ENCODE measurements around the gene TPCN2. TPM values are rescaled to one million over a fixed set of nuclear protein-coding genes. Genes with fewer than 3 reads are reported as not detected.

The TPCN2 gene
- total RNA-seq, 1 donor from 2014 or later = 36.2 TPM

DNA sequence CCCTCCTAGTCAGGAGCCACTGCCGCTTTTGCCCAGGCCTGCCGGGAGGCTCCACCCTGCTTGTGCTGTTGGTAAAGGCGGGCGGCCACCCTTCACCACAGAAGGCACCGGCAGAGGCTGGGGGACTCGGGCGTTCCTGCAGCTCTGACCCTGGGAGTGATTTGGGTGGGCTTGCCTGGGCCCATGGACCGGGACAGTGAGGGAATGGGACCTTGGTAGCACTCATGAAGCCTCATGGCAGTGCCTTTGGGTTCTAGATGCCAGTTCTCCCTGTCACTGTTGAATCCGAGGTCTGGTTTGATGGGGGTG lies 4.4 kb downstream of the TPCN2 start:
- no peak for DNase-seq (ENCODE audit: low spot score)
- no peak for ATAC-seq
- intact Hi-C loops (cut with DNase I) = loop anchor here (10.0 kb wide), 1 partner anchor 148 kb away; the partner anchor contains the start of genes IGHMBP2 and MRPL21

DNA sequence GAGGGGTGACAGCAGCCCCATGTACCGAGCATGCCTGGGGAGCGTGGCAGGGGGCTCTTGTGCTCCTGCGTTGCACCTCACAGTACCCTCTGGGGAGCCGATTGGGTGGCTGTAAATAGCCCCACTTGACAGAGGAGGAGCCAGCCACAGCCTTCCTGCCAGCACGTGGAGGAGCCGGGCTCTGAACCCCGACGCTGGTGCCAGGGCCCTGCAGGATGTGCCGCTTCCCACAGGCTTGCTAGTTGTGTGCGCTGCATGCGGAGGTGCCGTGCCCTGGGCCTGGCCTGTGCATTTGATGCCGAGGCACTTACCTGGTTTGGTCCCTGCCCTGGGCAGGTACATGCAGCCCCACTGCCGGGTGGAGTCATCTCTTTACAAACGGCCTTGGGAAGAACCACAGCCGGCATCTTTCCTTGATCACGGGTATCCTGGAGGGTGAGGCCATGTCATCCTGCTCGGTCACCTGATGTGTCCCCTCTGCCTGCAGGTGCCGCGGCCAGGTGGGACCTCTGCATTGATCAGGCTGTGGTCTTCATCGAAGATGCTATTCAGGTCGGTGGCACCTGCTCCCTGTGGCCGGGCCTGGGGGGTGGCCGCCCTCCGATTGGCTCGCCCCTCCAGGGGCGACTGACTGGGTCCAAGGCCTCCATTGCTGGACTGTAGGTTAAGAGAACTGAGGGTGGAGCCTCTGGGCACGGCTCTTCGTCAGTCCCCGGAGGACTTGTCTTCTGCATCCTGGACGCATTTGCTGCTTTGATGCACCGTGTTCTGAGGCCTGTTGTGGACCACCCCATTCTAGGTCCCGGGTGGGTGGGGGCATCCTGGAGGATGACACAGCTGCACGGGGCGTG lies 5.0 kb downstream of the TPCN2 start:
- no peak for ATAC-seq
- DNase-seq (ENCODE audit: low spot score) = no peak
- intact Hi-C loops (cut with DNase I) = loop anchor here (10.0 kb wide), 1 partner anchor 149 kb away; the partner anchor contains the start of genes IGHMBP2 and MRPL21

DNA sequence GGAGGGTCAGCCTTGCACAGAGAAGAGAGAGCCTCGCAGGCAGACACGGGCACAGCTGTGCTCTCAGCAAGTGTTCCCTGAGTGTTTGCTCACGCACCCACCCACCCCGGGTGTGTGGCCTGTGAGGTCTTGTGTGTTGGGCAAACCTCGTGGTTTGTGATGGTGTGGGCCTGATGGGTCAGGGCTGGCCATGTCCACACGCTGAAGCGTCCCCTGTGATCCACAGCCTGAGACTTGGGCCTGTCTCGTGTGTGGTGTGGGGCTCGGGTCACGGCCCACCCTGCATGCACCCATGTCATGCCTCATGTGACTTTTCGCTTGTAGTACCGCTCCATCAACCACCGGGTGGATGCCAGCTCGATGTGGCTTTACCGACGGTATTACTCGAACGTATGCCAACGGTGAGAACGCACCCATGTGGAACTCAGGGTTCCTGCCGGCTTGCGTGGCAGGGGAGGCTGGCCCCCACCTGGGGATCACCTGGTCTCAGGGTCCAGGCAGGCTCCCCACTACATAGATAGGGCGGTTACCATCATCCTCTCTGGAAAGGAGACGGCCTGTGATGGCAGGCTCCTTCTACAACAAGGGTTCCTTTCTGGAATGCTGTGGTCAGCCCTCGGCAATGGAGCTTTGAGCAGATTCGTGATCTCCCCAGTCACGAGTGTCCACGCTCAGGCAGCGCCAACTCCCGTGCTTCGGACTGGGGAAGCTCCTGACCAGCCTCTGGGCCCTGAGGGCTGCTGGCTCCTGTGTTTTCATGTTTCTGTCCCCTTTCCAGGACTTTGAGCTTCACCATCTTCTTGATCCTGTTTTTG lies 5.9 kb downstream of the TPCN2 start:
- no peak for ATAC-seq
- DNase-seq (ENCODE audit: low spot score) = no peak
- intact Hi-C loops (cut with DNase I) = loop anchor here (10.0 kb wide), 1 partner anchor 150 kb away; the partner anchor contains the start of genes IGHMBP2 and MRPL21

DNA sequence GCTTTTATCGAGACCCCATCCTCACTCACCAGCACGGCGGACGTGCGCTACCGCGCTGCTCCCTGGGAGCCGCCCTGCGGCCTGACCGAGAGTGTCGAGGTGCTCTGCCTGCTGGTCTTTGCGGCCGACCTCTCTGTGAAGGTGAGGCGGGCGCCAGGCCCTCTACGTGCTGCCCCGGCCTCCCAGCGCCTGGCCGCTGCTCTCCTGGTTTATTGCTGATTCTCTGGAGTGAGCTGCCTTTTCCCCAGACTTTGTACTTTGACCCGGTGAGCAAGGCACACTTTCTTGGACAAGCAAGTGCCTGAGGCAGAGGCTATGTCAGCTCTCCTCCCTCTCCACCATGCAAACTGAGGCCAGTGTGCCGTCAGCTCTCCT lies 6.5 kb downstream of the TPCN2 start:
- DNase-seq (ENCODE audit: low spot score) (no peak), ATAC-seq (no peak)
- intact Hi-C loops (cut with DNase I) = loop anchor here (10.0 kb wide), 1 partner anchor 150 kb away; the partner anchor contains the start of genes IGHMBP2 and MRPL21

DNA sequence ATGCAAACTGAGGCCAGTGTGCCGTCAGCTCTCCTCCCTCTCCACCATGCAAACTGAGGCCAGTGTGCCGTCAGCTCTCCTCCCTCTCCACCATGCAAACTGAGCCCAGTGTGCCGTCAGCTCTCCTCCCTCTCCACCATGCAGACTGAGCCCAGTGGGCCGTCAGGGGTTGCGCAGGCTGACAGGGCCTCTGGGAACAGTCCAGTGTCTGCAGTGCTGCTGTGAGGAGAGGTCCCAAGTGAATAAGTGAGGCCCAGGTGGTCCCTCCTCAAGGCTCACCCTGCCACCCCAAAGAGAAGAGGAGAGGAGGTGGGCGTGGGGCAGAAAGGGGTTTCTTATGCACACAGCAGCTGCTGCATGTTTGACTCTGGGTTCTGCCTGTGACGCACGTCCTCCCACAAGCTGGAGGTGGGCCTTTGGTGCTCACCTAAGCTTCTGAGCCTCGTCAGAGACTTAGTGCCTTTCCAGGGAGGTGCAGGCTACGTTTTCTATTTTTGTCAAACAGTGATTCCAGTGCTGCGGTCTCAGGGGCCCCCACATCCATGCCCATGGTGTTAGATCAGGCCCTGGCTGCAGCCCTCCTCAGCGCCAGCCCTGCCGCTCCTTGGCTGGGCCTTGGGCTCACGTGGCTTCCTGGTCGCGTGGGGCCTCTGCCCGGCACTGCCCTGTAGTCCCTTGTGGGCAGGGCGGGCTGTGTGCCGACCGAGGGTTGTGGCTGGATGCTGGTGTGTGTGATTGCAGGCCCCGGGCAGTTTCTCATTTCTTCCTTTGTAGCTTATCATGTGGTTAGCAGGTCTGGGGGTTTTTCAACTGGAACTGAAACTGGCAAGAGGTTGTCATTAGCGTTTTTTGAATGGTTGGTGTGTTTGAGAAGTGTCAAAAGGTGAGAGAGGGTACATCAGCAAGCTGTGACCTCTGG lies 7.1 kb downstream of the TPCN2 start:
- ATAC-seq = peak; percentile 67
- DNase-seq (ENCODE audit: low spot score) = no peak
- intact Hi-C loops (cut with DNase I) = loop anchor here (10.0 kb wide), 1 partner anchor 151 kb away; the partner anchor contains the start of genes IGHMBP2 and MRPL21

DNA sequence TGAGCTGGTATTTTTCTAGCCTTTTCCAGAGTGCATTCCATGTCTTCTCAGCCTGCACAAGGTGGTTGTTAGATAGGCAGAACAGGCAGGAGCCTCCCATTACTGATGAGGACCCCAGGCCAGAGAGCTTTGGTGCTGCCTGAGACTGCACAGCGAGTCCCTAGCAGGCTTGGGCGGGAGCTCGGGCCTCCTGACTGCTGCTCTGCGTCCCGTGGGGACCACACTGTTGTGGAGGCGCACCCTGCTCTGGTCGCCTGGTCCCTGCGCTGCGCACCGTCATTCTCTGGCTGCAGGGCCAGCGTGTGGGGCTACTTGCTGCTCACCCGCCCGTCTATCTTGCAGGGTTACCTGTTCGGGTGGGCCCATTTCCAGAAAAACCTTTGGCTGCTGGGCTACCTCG lies 8.5 kb downstream of the TPCN2 start:
- ATAC-seq (no peak), DNase-seq (ENCODE audit: low spot score) (no peak)
- intact Hi-C loops (cut with DNase I) = loop anchor here (10.0 kb wide), 1 partner anchor 152 kb away; the partner anchor contains the start of genes IGHMBP2 and MRPL21

DNA sequence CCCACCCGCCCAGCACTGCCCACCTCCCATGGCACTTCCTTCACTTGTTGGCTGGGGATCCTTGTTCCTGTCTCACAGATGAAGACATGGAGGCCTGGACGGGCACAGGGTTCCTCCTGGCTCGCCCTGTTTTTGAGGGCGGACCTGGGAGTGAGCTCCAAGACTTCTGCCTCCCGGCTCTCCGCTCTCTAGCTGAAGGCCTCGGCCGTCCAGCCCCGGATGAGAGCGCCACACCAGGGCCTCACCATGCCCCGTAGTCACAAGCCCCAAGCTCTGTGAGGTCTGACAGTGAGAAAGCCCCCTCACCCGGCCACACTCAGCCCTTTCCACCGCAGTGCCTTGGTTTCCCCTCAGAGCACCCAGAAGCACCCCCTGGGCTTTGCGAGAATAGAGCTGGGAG lies 9.1 kb downstream of the TPCN2 start:
- intact Hi-C loops (cut with DNase I) = loop anchor here (10.0 kb wide), 1 partner anchor 153 kb away; the partner anchor contains the start of genes IGHMBP2 and MRPL21

DNA sequence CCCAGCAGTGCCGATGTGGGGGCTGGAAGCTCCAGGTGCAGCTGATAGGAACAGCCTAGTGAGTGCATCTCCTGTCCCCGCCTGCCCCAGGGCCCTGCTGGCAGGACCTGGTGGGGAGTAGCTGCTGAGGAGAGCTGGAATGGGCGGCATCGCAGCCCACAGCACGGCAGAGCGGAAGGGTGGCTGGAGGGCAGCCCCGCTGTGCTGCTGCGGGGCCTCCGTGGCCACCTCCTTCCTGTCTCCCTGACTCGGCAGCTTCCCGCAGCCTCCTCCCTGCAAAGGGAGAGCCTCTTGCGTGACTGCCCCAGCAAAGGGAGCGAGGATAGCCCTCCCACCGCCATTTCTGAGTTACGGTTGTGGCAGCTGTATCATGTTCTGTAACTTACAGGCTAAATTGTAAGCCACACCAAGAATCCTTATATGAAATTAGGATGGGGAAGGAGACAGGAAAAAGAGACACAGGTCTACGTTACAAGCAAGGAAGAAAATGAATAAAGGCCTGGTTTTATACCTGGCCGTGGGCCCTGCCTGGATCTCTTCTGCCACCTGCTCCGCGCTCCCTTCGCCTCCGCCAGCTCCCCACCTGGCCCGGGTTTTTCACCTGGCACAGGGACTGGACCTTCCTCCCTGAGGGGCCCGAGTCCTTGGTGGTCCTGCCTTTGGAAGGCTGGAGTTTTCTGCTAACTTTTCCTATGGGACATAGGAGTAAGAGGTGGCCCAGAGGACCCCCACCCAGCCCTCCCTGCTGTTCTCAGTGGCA lies 10.0 kb downstream of the TPCN2 start:
- ATAC-seq = no peak
- intact Hi-C loops (cut with DNase I) = loop anchor here (10.0 kb wide), 1 partner anchor 154 kb away; the partner anchor contains the start of genes IGHMBP2 and MRPL21

More for the DNA sequence above, 9.1 kb downstream of the TPCN2 start:
- DNase-seq (ENCODE audit: low spot score) (no peak), ATAC-seq (no peak)

DNA sequence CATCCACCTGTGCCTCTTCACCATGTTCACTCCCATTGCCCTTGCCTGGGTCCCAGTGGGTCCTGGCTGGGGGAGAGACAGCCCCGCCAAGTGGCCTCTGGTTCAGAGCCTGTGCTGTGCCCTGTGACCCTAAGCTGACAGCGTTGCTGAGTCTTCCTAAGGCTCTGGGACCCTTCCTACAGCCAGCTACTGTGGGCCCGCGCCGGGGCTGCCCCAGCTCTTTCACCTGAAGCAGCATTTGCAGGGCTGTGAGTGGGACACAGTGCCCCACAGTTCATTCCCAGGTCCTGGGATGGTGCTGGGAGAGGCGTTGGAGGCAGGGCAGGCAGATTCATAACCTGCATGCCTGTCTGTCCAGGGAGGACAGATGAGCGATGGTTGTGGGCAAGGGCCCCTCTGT lies 10.7 kb downstream of the TPCN2 start:
- DNase-seq (ENCODE audit: low spot score) = no peak
- ATAC-seq = no peak
- intact Hi-C loops (cut with DNase I) = loop anchor here (10.0 kb wide), 1 partner anchor 155 kb away; the partner anchor contains the start of genes IGHMBP2 and MRPL21

More for the DNA sequence above, 10.0 kb downstream of the TPCN2 start:
- no peak for DNase-seq (ENCODE audit: low spot score)

DNA sequence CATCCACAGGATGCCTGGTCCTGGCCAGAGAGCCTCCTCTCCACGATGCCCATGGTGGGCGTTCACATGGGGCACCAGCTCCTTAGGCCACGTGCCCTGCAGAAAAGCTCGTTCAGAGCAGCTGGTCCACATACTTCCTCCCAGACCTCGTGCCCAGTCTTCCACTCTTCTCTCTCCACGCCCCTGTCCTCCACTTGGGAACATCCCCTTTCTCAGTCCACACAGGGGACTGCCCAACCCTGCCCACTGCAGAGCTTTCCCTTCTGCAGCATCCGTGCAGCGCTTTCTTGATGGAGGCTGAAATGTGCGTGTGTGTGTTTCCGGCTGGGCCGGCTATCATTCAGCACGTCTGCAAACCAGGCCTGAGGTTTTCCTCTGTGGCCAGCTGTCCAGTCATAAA lies 11.3 kb downstream of the TPCN2 start:
- no peak for DNase-seq (ENCODE audit: low spot score)
- intact Hi-C loops (cut with DNase I) = loop anchor here (10.0 kb wide), 1 partner anchor 155 kb away; the partner anchor contains the start of genes IGHMBP2 and MRPL21
- no peak for ATAC-seq

DNA sequence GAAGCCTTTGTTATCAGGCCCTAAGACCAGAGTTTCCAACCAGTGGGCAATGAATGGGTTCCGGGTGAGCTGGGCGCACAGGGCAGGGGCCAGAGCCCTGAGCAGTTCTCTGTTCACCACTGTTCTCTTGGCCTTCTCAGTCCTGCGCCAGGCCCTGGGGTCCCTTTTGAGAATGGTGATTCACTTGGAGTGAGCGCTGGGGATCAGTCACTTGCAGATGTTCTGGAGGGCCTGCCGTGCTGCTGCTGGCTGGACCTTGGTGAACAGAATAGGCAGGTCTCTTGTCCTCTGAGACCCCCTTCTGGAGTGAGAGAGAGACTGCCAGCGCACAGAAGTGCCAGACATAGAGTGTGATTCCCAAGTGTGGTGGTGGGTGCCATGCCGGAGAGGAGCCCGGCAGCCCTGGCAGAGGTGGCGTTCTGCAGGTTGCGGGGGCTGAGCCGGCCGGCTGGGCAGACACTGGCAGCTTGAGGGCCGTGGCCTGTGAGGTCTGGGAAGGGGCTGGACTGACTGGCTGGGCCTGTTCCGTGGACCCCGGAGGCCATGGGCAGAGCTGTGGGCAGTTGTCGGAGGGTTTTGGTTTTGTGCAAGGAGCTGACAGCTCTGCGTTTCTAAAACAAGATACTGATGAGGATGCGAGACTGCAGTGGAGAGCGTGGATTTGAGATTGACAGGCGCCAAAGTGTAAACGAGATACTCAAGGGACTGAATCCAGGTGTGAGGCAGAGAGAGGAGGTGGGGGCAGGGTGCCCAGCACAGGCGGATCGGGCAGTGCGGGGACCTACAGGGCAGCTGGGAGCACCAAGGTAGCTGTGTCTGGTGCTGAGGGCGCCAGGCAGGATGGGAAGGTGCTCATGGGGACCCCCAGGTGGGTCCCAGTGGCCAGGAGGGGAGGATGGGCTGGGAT lies 12.3 kb downstream of the TPCN2 start:
- intact Hi-C loops (cut with DNase I) = no loop called here
- ATAC-seq = no peak
- DNase-seq (ENCODE audit: low spot score) = no peak

DNA sequence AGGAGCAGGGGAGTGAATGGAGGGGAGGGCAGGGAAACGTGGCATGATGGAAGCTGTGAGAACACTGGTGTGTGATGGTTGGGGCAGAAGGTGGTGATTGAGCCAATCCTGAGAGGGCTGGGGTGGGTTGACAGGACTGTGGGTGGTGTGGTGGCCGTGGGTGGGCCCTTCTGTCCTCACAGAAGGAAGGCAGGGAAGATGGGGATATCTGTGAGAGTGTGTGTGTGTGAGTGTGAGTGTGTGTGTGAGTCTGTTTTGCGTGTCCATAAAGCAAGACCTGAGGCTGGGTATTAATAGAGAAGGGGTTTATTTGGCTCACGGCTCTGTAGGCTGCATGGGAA lies 13.0 kb downstream of the TPCN2 start:
- intact Hi-C loops (cut with DNase I) = no loop called here
- ATAC-seq = no peak

DNA sequence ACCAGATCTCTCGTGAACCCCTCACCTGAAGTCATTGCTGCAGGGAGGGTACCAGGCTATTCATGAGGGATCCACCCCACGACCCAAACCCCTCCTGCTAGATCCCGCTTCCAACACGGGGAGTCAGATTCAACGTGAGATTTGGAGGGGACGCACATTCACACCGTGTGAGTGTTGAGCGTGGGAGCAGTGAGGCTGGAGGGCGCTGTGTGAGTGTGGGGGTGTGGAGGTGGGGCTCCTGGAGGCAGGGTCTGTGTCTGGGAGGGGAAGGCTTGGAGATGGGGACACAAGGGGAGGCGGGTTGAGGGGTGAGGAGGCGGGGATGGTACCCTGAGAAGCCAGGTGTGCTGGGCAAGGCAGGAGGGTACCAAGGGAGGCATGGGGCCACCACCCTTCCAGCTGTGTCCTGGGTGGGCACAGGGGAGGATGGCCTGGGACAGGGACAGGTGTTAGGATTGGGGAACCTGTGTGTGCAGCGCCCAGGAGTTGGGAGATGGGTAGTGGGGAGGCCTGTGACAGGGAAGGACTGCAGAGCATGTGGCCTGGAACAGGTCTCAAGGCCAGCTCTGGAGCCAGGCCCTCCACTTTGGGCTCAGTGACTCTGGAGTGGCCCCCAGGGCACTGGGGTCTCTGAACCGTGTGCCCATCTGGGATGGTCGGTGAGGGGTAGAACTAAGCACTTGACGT lies 13.6 kb downstream of the TPCN2 start:
- intact Hi-C loops (cut with DNase I) = no loop called here
- no peak for ATAC-seq
- no peak for DNase-seq (ENCODE audit: low spot score)

More for the DNA sequence above, 13.0 kb downstream of the TPCN2 start:
- no peak for DNase-seq (ENCODE audit: low spot score)

DNA sequence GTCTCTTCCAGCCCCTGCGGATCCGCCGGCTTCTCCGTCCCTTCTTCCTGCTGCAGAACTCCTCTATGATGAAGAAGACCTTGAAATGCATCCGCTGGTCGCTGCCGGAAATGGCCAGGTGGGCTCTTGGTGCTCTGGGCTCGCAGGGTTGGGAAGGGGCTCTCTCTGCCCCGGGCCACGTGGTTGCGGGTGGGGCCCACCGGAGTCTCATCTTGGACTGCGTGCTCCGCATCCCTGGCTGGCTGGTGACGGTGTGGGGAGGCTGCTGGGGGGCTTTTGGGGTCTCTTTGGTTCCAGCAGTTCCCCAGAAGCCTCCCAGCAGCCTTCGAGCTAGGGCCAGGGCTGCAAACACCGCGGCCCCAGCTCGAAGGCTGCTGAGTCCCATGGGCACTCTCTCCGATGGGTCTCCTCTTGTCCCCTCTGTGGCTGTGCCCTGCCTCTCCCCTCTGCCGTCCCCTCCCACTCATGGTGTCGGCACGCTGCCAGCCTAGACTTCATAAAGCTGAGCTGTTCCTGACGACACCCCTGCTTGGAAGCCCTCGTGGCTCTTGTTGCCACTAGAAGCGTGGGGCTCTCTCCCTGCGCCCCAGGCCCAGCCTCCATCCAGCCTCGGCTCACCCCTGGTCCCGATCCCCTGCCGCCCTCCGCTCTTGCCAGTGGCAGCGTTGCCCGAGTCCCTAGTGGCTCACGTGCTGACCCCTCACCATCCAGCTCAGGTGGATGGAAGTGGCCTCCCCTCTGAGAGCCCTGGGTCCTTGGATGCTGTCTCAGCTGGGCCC lies 14.3 kb downstream of the TPCN2 start:
- intact Hi-C loops (cut with DNase I) = no loop called here
- ATAC-seq = no peak
- no peak for DNase-seq (ENCODE audit: low spot score)

DNA sequence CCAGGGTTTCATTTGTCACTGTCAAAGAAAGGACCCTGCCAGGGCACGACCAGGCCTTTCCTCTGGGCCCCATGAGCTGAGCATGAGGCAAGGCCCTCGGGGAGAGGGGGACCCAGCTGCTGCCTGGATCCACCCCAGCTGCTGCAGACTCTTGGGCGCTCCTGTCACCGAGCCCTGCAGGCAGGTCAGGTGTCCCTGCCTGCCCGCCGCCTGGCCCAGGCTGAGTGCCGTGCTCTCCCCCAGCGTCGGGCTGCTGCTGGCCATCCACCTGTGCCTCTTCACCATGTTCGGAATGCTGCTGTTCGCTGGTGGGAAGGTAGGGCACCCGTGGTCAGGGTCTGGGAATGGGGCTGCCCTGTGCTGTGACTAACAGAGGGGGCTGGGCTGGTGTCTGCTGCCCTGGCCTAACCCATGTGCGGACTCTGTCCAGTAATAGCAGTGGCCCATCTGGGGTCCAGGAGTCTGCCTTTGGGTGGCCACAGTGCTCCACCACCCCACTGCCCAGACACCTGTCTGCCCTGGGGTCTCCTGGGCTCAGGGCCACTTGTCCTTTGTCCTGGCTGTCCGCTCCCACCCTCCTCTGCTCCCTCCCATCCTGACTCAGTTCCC lies 15.0 kb downstream of the TPCN2 start:
- no peak for ATAC-seq
- intact Hi-C loops (cut with DNase I) = no loop called here
- no peak for DNase-seq (ENCODE audit: low spot score)

Data from sciatic nerve (tissue), 2 donors.